Lung (tissue), 12 donors: Measurements from ENCODE around the gene SVBP. TPM values are rescaled to one million over a fixed set of nuclear protein-coding genes. Genes with fewer than 3 reads are reported as not detected.

ENCODE experiments used
- ATAC-seq: fragments of 200-7000 bp; cut with Tn5 transposase; one replicate; pipeline ENCODE4 v1.9.1; 2020; ENCODE audit warnings: moderate number of reproducible peaks; ENCODE audit not compliant: insufficient read depth, low FRiP score
- DNase-seq, 3 donors: peaks; one replicate each; pipeline ENCODE4 v3.0.0-alpha.2; 2013 to 2017
- H3K27ac ChIP-seq, 2 donors: one replicate each; pipeline ENCODE4 v1.5.1; 2013; ENCODE audit warnings: mild to moderate bottlenecking in 2 of 2, moderate library complexity in 2 of 2, control low read depth in 1 of 2, inconsistent platforms in 1 of 2, low read depth in 1 of 2, low read length in 1 of 2
- H3K27me3 ChIP-seq, 3 donors: one replicate each; pipeline ENCODE4 v1.5.1; 2013; ENCODE audit warnings: low read length in 2 of 3; ENCODE audit not compliant: control insufficient read depth in 3 of 3, insufficient read depth in 3 of 3
- H3K36me3 ChIP-seq, 4 donors: one replicate each; pipeline ENCODE4 v1.5.1; 2013; ENCODE audit warnings: low read length in 4 of 4, mild to moderate bottlenecking in 1 of 4, moderate library complexity in 1 of 4; ENCODE audit not compliant: control insufficient read depth in 4 of 4, insufficient read depth in 4 of 4
- H3K4me1 ChIP-seq, 5 donors: one replicate each; pipeline ENCODE4 v1.5.1; 2013; ENCODE audit warnings: low read length in 5 of 5, mild to moderate bottlenecking in 2 of 5, moderate library complexity in 1 of 5; ENCODE audit not compliant: control insufficient read depth in 5 of 5, insufficient read depth in 5 of 5
- H3K4me3 ChIP-seq: one replicate; pipeline ENCODE4 v1.5.1; 2013; ENCODE audit warnings: mild to moderate bottlenecking, control low read depth, moderate library complexity
- H3K9ac ChIP-seq, 2 donors: one replicate each; pipeline ENCODE4 v1.5.1; 2013; ENCODE audit warnings: low read length in 2 of 2, control low read depth in 1 of 2; ENCODE audit not compliant: insufficient read depth in 1 of 2
- H3K9me3 ChIP-seq, 4 donors: one replicate each; pipeline ENCODE4 v1.5.1; 2013; ENCODE audit warnings: low read length in 3 of 4, mild to moderate bottlenecking in 1 of 4, moderate library complexity in 1 of 4; ENCODE audit not compliant: control insufficient read depth in 4 of 4, insufficient read depth in 3 of 4
- CTCF ChIP-seq: IDR thresholded peaks from 2 replicates; pipeline ENCODE4 v1.5.1; 2012; ENCODE audit warnings: mild to moderate bottlenecking; ENCODE audit errors: control extremely low read depth, extremely low read depth
- WGBS, 2 donors: extraction: QIAGEN DNeasy Blood & Tissue Kit; methylation state at CpG; one replicate each; pipeline ENCODE4 v1.1.7; 2013; 5-methylcytosine and 5-hydroxymethylcytosine counted together
- polyA plus RNA-seq, 2 donors: library from polyadenylated mRNA; stranded (reverse); fragments of 200-250 nt; gene quantifications; one replicate each; pipeline ENCODE4 v1.2.1, GENCODE V29; 2013
- total RNA-seq, 2 donors: library from RNA; depleted of rRNA in 1 of 2; stranded (reverse); fragments of >200 nt in 1 of 2; gene quantifications; one replicate each; pipeline ENCODE4 v1.2.1, GENCODE V29; 2014 to 2021
- donor health status: control.
- donor health status: control.
- donor health status: Bipolar disorder and iron deficiency.
- donor health status: healthy.
- donor health status: DM: yes; HTN: yes; CAD: no.

Gene SVBP
- total and polyA plus RNA-seq, 4 donors: 12.5 to 35.3 (median 26.0) TPM

DNA sequence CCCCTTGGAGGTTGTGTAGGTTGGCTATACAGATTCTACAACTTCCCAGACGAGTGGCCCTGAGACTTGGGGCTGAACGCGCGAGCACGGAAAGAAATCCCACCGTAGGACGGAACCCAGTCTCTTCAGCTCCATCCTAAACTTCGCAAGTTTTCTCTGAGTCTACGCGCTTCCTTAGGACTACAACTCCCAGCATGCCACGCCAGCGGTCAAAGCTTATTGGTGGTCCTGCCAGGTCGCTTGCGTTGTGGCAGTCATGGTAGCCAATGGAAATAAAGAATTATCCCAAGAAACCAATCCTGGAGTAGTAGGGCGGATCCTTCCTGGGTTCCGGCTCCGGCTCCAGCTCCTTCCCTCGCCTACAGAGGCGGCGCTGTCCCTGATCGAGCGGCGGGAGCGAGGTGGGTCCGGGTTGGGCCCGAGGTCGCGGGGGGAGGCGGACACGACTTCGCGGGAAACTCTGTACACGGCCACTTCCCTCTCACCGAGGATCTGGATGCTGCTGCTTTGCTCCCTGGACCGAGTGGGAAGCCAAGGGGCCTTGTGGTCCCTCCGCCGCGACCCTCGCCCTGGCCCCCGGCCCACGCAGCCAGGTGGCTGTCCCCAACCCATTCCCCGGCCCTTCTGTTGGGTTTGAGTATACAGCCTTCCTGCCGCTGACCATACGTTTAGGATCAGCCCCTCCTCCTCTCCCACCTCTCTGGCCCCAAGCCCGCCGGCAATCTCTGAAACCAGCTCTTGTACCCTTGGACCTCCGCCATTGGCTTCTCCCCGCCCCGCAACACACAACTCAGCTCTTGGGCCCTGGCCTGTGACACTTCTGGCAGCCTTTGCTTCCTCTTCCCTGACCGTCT is 29.3 kb upstream of the SVBP start, which contains the start of gene ZNF691:
Gene ZNF691 (plus strand): TSS at position 357 of the 854 bp plus-strand sequence. CDS start 3,046 bp downstream, outside the sequence.
- ATAC-seq: peak; percentile 96
- Histone ChIP-seq H3K9me3 (peaks cover 0 to 10% (median 0%) of the 10 kb centered on the region in 4 donors), H3K27me3 (no peaks in the 10 kb centered on the region), H3K4me1 (peaks cover 2 to 17% (median 6%) of the 10 kb centered on the region in 5 donors), H3K27ac (peak within 1 kb of the TSS; percentile 68 to 90), H3K9ac (peak within 1 kb of the TSS; percentile 65 to 85), H3K36me3 (peaks cover 4 to 23% (median 16%) of the 10 kb centered on the region in 4 donors), H3K4me3 (peak within 1 kb of the TSS; percentile 81)
- TF ChIP-seq CTCF: peak; percentile 10
- DNase-seq: peak; percentile 96 to 99 (median 98)
- WGBS, 2 donors: 1% methylated on average over 50 of the region's 50 CpGs

DNA sequence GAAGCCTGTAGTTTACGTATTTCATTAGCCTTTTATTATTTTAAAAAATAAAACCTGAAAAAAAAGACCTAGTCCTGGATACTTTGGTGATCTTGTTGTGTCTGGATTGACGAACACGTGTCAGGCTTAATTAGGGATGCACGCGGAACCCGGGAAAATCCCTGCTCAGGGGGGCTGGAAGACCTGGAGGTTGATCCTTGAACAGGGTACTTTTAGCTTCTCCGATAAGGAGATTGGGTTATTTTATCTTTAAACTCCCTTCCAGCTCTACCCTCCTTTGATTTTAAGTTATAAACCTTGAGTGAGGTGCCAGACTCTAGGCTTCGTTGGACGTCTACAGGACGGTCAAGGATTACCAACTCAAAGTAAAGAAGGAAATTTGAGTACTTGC is 28.7 kb upstream of the SVBP start:
- H3K4me1 ChIP-seq: peaks cover 2 to 17% (median 6%) of the 10 kb centered on the region in 5 donors
- WGBS, 2 donors: 5 to 12% methylated on average over 10 of the region's 10 CpGs
- no peaks in the 10 kb centered on the region for H3K27me3 ChIP-seq
- peak overlapping the region; percentile 33 for H3K4me3 ChIP-seq
- no peak for TF ChIP-seq CTCF
- peaks cover 0 to 3% (median 0%) of the 10 kb centered on the region in 4 donors for H3K9me3 ChIP-seq
- no peak overlapping the region for H3K27ac ChIP-seq
- no peak for ATAC-seq
- peaks cover 0 to 17% (median 9%) of the 10 kb centered on the region in 4 donors for H3K36me3 ChIP-seq
- DNase-seq: no peak
- H3K9ac ChIP-seq: no peak overlapping the region

DNA sequence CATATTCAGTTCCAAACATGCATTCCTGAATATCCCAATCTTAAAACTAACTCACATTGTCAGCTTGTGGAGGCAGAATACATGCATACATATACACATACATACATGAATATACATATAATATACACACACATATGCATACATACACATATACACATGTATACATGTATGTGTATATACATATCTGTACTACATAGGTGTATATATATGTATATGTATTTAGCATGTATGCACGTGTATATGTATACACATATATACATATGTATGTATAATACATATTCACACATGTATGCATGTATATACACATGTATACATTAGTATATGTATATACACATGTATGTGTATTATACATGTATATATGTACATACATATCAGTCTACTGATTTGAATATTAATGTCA is 28.0 kb upstream of the SVBP start:
- H3K4me3 ChIP-seq: no peak overlapping the region
- TF ChIP-seq CTCF: no peak
- WGBS, 2 donors: 66 to 68% methylated on average over 1 of the region's 1 CpG
- no peak overlapping the region for H3K9ac ChIP-seq
- DNase-seq: no peak
- H3K27me3 ChIP-seq: no peaks in the 10 kb centered on the region
- no peak for ATAC-seq
- peaks cover 0 to 2% (median 0%) of the 10 kb centered on the region in 4 donors for H3K9me3 ChIP-seq
- no peak overlapping the region for H3K27ac ChIP-seq
- H3K4me1 ChIP-seq: peaks cover 2 to 17% (median 6%) of the 10 kb centered on the region in 5 donors
- peaks cover 0 to 14% (median 8%) of the 10 kb centered on the region in 4 donors for H3K36me3 ChIP-seq
